K562 (cell line): ENCODE data around the gene BLOC1S3. TPM values are rescaled to one million over a fixed set of nuclear protein-coding genes. Genes with fewer than 3 reads are reported as not detected.

ENCODE experiments used
- ATF1 ChIP-seq, 2 experiments: fragments of 450-650 bp in 1 of 2; IDR thresholded peaks; 2 replicates each; pipeline ENCODE4 v1.6.1; 2016; ENCODE audit warnings: missing compliant biosample characterization in 1 of 2, missing genetic modification characterization in 1 of 2
- CBFA2T3 ChIP-seq: fragments of 450-650 bp; IDR thresholded peaks from 2 replicates; pipeline ENCODE4 v1.6.1; 2017
- CBX1 ChIP-seq: sonication (generic); IDR thresholded peaks from 2 replicates; pipeline ENCODE4 v1.6.1; 2016; ENCODE audit warnings: antibody characterized with exemption, low read depth, mild to moderate bottlenecking
- GATA2 ChIP-seq: sonication (generic); formaldehyde crosslinking; IDR thresholded peaks from 2 replicates; pipeline ENCODE4 v1.4.0; 2020; ENCODE audit warnings: mild to moderate bottlenecking, missing genetic modification reagents
- RCOR1 ChIP-seq, 2 experiments: IDR thresholded peaks; 2 replicates each; pipeline ENCODE4 v1.6.1; 2012; ENCODE audit warnings: low read depth in 2 of 2, low read length in 2 of 2, borderline replicate concordance in 1 of 2, improper control_type of control experiment in 1 of 2
- TAF7 ChIP-seq: fragments of 450-650 bp; IDR thresholded peaks from 2 replicates; pipeline ENCODE4 v1.6.1; 2016; ENCODE audit warnings: missing genetic modification characterization, missing compliant biosample characterization
- ZC3H11A ChIP-seq: IDR thresholded peaks from 2 replicates; pipeline ENCODE4 v1.6.1; 2012; ENCODE audit warnings: low read depth, low read length, improper control_type of control experiment
- ZNF76 ChIP-seq: fragments of 250-450 bp; sonication (Bioruptor Pico); IDR thresholded peaks from 2 replicates; pipeline ENCODE4 v1.4.0; 2020; ENCODE audit warnings: mild to moderate bottlenecking, moderate library complexity, borderline replicate concordance
- polyA plus RNA-seq, 8 experiments: library from polyadenylated mRNA; depleted of rRNA in 4 of 8; stranded (reverse) in 5 of 8; unstranded in 3 of 8; fragments of >200 nt; fragmentation: Nextera tagmentation in 2 of 8; fragmentation: Illumina TruSeq in 1 of 8; extraction: Ambion mirVana in 2 of 8; extraction: Trizol in 1 of 8; gene quantifications; 2 replicates each; pipeline versions ENCODE4 v1.2.1 to v1.2.3, GENCODE V29; 2011 to 2014; ENCODE audit warnings: inconsistent platforms in 1 of 8, missing spikeins in 1 of 8
- total RNA-seq, 7 experiments: library from RNA; depleted of rRNA in 6 of 7; stranded (reverse); fragments of >200 nt in 6 of 7; fragmentation: Illumina TruSeq in 2 of 7; extraction: Trizol in 2 of 7; gene quantifications; 2 replicates each; pipeline versions ENCODE4 v1.2.1 to v1.2.3, GENCODE V29; 2011 to 2021; ENCODE audit warnings: low replicate concordance in 1 of 7
- TF ChIP-seq, protein P1 (sequence below): fragments of 250-450 bp; sonication (Bioruptor Pico); IDR thresholded peaks from 2 replicates; pipeline ENCODE4 v1.4.0; 2020
- TF ChIP-seq, protein P2 (sequence below): fragments of 450-650 bp; IDR thresholded peaks from 2 replicates; pipeline ENCODE4 v1.6.1; 2016; ENCODE audit warnings: missing biosample characterization, missing genetic modification characterization
- TF ChIP-seq, protein P3 (sequence below): fragments of 250-450 bp; sonication (Bioruptor Pico); IDR thresholded peaks from 2 replicates; pipeline ENCODE4 v1.8.0; 2022; ENCODE audit warnings: inconsistent platforms, mild to moderate bottlenecking, moderate library complexity, borderline replicate concordance
- TF ChIP-seq, protein P4 (sequence below), 2 experiments: fragments of 450-650 bp; conservative IDR thresholded peaks; 2 replicates each; pipeline ENCODE4 v1.6.1; 2017; ENCODE audit warnings: mild to moderate bottlenecking in 2 of 2, moderate library complexity in 2 of 2
- TF ChIP-seq, protein P5 (sequence below): sonication (generic); formaldehyde crosslinking; IDR thresholded peaks from 2 replicates; pipeline ENCODE4 v1.8.0; 2022; ENCODE audit warnings: mild to moderate bottlenecking, missing genetic modification reagents, borderline replicate concordance

Gene BLOC1S3
- total and polyA plus RNA-seq, 9 of the 15 experiments (the other 6 are each of a cell fraction or from before 2014, with no cell fraction given): 3.9 to 20.2 (median 10.4) TPM

DNA sequence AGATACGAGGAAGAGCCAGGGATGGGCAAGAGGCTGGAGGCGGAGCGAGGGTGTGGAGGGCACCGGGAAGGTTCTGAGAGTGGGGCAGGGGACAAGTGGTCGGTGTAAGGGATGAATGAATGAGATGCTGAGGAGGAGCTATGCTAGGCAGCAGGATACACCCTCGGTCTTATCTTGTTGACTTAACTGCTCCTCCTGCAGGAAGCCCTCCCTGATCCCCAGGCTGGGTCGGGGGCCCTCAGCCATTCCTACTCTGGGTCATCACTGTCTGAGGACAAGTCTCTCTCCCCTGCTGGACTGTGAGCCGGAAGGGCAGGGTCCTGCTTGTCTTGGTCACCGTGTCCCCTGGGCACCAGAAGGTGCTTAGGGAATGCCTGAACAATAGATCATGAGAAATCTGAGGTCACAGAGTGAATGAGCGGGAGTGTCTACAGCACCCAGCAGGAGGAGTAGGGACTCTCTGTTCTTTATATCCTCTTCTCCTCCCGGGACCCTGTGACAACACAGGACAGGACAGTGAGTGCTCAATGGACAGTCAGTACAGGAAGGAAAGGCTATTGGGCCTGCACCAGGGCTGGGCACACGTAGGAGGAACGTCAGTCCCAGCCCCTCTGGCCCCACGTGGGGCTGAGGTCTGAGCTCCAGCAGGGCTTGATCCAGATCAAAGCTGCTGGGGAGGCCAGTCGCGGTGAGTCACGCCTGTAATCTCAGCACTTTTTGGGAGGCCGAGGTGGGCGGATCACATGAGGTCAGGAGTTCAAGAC lies 24.3 kb upstream of the BLOC1S3 start (continued):
- TF ChIP-seq, protein P1, sequence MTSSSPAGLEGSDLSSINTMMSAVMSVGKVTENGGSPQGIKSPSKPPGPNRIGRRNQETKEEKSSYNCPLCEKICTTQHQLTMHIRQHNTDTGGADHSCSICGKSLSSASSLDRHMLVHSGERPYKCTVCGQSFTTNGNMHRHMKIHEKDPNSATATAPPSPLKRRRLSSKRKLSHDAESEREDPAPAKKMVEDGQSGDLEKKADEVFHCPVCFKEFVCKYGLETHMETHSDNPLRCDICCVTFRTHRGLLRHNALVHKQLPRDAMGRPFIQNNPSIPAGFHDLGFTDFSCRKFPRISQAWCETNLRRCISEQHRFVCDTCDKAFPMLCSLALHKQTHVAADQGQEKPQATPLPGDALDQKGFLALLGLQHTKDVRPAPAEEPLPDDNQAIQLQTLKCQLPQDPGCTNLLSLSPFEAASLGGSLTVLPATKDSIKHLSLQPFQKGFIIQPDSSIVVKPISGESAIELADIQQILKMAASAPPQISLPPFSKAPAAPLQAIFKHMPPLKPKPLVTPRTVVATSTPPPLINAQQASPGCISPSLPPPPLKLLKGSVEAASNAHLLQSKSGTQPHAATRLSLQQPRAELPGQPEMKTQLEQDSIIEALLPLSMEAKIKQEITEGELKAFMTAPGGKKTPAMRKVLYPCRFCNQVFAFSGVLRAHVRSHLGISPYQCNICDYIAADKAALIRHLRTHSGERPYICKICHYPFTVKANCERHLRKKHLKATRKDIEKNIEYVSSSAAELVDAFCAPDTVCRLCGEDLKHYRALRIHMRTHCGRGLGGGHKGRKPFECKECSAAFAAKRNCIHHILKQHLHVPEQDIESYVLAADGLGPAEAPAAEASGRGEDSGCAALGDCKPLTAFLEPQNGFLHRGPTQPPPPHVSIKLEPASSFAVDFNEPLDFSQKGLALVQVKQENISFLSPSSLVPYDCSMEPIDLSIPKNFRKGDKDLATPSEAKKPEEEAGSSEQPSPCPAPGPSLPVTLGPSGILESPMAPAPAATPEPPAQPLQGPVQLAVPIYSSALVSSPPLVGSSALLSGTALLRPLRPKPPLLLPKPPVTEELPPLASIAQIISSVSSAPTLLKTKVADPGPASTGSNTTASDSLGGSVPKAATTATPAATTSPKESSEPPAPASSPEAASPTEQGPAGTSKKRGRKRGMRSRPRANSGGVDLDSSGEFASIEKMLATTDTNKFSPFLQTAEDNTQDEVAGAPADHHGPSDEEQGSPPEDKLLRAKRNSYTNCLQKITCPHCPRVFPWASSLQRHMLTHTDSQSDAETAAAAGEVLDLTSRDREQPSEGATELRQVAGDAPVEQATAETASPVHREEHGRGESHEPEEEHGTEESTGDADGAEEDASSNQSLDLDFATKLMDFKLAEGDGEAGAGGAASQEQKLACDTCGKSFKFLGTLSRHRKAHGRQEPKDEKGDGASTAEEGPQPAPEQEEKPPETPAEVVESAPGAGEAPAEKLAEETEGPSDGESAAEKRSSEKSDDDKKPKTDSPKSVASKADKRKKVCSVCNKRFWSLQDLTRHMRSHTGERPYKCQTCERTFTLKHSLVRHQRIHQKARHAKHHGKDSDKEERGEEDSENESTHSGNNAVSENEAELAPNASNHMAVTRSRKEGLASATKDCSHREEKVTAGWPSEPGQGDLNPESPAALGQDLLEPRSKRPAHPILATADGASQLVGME (CRISPR knock-in tag): no peak
- TF ChIP-seq ATF1 (CRISPR knock-in tag; IDR thresholded peaks at IDR 0.05) (no peak), ATF1 (tag; IDR thresholded peaks at IDR 0.05) (peak; percentile 87), RCOR1 (IDR thresholded peaks at IDR 0.05; ENCODE audit: borderline replicate concordance in 1 of 2, low read depth in 2 of 2, low read length in 2 of 2) (peak; percentile 61 to 98; a peak in 3 of 4 replicates), TAF7 (no peak), ZC3H11A (no peak), CBFA2T3 (peak; percentile 73), GATA2 (CRISPR knock-in tag) (no peak), CBX1 (0 out of 2 replicates have a peak, but pooled peaks have one; percentile 18), ZNF76 (no peak)
- TF ChIP-seq, protein P2, sequence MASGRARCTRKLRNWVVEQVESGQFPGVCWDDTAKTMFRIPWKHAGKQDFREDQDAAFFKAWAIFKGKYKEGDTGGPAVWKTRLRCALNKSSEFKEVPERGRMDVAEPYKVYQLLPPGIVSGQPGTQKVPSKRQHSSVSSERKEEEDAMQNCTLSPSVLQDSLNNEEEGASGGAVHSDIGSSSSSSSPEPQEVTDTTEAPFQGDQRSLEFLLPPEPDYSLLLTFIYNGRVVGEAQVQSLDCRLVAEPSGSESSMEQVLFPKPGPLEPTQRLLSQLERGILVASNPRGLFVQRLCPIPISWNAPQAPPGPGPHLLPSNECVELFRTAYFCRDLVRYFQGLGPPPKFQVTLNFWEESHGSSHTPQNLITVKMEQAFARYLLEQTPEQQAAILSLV (tag): no peak
- TF ChIP-seq, protein P3, sequence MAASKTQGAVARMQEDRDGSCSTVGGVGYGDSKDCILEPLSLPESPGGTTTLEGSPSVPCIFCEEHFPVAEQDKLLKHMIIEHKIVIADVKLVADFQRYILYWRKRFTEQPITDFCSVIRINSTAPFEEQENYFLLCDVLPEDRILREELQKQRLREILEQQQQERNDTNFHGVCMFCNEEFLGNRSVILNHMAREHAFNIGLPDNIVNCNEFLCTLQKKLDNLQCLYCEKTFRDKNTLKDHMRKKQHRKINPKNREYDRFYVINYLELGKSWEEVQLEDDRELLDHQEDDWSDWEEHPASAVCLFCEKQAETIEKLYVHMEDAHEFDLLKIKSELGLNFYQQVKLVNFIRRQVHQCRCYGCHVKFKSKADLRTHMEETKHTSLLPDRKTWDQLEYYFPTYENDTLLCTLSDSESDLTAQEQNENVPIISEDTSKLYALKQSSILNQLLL (CRISPR knock-in tag): no peak
- TF ChIP-seq, protein P4, sequence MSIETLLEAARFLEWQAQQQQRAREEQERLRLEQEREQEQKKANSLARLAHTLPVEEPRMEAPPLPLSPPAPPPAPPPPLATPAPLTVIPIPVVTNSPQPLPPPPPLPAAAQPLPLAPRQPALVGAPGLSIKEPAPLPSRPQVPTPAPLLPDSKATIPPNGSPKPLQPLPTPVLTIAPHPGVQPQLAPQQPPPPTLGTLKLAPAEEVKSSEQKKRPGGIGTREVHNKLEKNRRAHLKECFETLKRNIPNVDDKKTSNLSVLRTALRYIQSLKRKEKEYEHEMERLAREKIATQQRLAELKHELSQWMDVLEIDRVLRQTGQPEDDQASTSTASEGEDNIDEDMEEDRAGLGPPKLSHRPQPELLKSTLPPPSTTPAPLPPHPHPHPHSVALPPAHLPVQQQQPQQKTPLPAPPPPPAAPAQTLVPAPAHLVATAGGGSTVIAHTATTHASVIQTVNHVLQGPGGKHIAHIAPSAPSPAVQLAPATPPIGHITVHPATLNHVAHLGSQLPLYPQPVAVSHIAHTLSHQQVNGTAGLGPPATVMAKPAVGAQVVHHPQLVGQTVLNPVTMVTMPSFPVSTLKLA (conservative IDR thresholded peaks at IDR 0.05): peak in 1 of 2 experiments; percentile 95; a peak in 2 of 4 replicates
- TF ChIP-seq, protein P5, sequence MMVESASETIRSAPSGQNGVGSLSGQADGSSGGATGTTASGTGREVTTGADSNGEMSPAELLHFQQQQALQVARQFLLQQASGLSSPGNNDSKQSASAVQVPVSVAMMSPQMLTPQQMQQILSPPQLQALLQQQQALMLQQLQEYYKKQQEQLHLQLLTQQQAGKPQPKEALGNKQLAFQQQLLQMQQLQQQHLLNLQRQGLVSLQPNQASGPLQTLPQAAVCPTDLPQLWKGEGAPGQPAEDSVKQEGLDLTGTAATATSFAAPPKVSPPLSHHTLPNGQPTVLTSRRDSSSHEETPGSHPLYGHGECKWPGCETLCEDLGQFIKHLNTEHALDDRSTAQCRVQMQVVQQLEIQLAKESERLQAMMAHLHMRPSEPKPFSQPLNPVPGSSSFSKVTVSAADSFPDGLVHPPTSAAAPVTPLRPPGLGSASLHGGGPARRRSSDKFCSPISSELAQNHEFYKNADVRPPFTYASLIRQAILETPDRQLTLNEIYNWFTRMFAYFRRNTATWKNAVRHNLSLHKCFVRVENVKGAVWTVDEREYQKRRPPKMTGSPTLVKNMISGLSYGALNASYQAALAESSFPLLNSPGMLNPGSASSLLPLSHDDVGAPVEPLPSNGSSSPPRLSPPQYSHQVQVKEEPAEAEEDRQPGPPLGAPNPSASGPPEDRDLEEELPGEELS (CRISPR knock-in tag): no peak
